ENCODE measurements around the gene CDCA4. TPM values are rescaled to one million over a fixed set of nuclear protein-coding genes. Genes with fewer than 3 reads are reported as not detected.

Gene CDCA4
- total and polyA plus RNA-seq, 10 donors: 5.8 to 15.1 (median 8.6) TPM

- Histone ChIP-seq H3K4me1 (peaks cover 45 to 66% (median 52%) of the 10 kb centered on the region in 6 donors), H3K27me3 (replicated peaks in 1 of 7) (no peaks in the 10 kb centered on the region), H3K36me3 (peaks cover 0 to 53% (median 30%) of the 10 kb centered on the region in 6 donors), H3K9me3 (no peaks in the 10 kb centered on the region), H3K27ac (peak overlapping the region in 7 of 8 donors; percentile 83 to 97 (median 95)), H3K4me3 (peak overlapping the region in 1 of 8 donors; percentile 22)
- TF ChIP-seq POLR2AphosphoS5 (IDR thresholded peaks at IDR 0.05) (peak in 1 of 3 donors; percentile 56), CTCF (IDR thresholded peaks at IDR 0.05 in 8 of 11, conservative IDR thresholded peaks at IDR 0.05 in 3 of 11) (no peak), POLR2A (IDR thresholded peaks at IDR 0.05) (no peak)
- DNase-seq: no peak
- intact Hi-C loops (cut with DNase I; ENCODE audit: low total_unique reads): no loop called here
- WGBS, 5 donors: 63 to 85% (median 75%) methylated on average over 6 to 14 of the region's 14 CpGs
These were observed 37.7 kb upstream of the CDCA4 start for GRCh38 chr14:105058521-105059034.

GRCh38 chr14:105056303-105056831, 35.5 kb upstream of the CDCA4 start:
- intact Hi-C loops (cut with DNase I; ENCODE audit: low total_unique reads): no loop called here
- DNase-seq: peak; percentile 79
- Histone ChIP-seq H3K27me3 (replicated peaks in 1 of 7) (no peaks in the 10 kb centered on the region), H3K4me1 (peaks cover 24 to 44% (median 30%) of the 10 kb centered on the region in 6 donors), H3K27ac (no peak overlapping the region), H3K4me3 (no peak overlapping the region), H3K9me3 (no peaks in the 10 kb centered on the region), H3K36me3 (peaks cover 0 to 74% (median 45%) of the 10 kb centered on the region in 6 donors)
- TF ChIP-seq CTCF (IDR thresholded peaks at IDR 0.05 in 8 of 11, conservative IDR thresholded peaks at IDR 0.05 in 3 of 11) (no peak), POLR2A (IDR thresholded peaks at IDR 0.05) (no peak), POLR2AphosphoS5 (IDR thresholded peaks at IDR 0.05) (peak in 1 of 3 donors; percentile 36)
- WGBS, 5 donors: 78 to 90% (median 87%) methylated on average over 22 of the region's 22 CpGs

- Histone ChIP-seq H3K9me3 (no peaks in the 10 kb centered on the region), H3K36me3 (peaks cover 0 to 80% (median 51%) of the 10 kb centered on the region in 6 donors), H3K4me1 (peaks cover 19 to 40% (median 24%) of the 10 kb centered on the region in 6 donors), H3K4me3 (no peak overlapping the region), H3K27me3 (replicated peaks in 1 of 7) (no peaks in the 10 kb centered on the region), H3K27ac (no peak overlapping the region)
- no peak for DNase-seq
- TF ChIP-seq POLR2A (IDR thresholded peaks at IDR 0.05): no peak
- no peak for TF ChIP-seq CTCF (IDR thresholded peaks at IDR 0.05 in 8 of 11, conservative IDR thresholded peaks at IDR 0.05 in 3 of 11)
- peak in 1 of 3 donors; percentile 22 for TF ChIP-seq POLR2AphosphoS5 (IDR thresholded peaks at IDR 0.05)
- whole genome bisulfite sequencing, 5 donors: 81 to 92% (median 89%) methylated on average over 33 of the region's 33 CpGs
- intact Hi-C loops (cut with DNase I; ENCODE audit: low total_unique reads): no loop called here
These were observed 34.9 kb upstream of the CDCA4 start for GRCh38 chr14:105055736-105056302.

GRCh38 chr14:105055334-105055733, 34.5 kb upstream of the CDCA4 start:
- Histone ChIP-seq H3K27me3 (replicated peaks in 1 of 7) (no peaks in the 10 kb centered on the region), H3K4me3 (no peak overlapping the region), H3K27ac (no peak overlapping the region), H3K9me3 (no peaks in the 10 kb centered on the region), H3K4me1 (peaks cover 14 to 40% (median 20%) of the 10 kb centered on the region in 6 donors), H3K36me3 (peaks cover 0 to 85% (median 55%) of the 10 kb centered on the region in 6 donors)
- intact Hi-C loops (cut with DNase I; ENCODE audit: low total_unique reads): no loop called here
- TF ChIP-seq CTCF (IDR thresholded peaks at IDR 0.05 in 8 of 11, conservative IDR thresholded peaks at IDR 0.05 in 3 of 11): no peak
- TF ChIP-seq POLR2A (IDR thresholded peaks at IDR 0.05): no peak
- no peak for TF ChIP-seq POLR2AphosphoS5 (IDR thresholded peaks at IDR 0.05)
- 85 to 93% (median 87%) methylated on average over 15 of the region's 15 CpGs for WGBS, 5 donors
- peak; percentile 69 for DNase-seq

Measured in spleen (tissue), 11 donors.